Measurements from ENCODE around the gene LRMDA. TPM values are rescaled to one million over a fixed set of nuclear protein-coding genes. Genes with fewer than 3 reads are reported as not detected.

The LRMDA gene
- total RNA-seq, 4 donors from 2014 or later, result 0.76 to 6.4 (median 1.3) TPM

DNA sequence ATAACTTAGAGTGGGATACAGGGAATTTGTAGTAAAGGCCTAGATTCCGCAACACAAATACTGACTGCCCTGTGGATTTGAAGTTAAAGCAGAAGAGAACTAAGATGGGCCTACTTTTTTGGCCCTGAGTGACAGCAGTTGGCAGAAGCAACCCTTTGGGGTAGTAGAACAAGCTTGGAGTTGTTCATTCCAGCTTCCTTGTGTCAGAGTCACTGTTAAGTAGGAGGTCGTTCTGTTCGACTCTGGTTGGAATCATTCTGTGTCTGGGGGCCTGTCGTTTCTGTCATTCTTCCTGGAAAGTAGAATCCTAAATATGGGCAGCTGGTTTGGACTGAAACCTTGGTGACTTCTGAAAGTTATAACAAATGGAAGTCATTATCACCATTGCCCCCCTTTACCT, 865.9 kb downstream of the LRMDA start:
- no peak for DNase-seq (ENCODE audit: low spot score in 2 of 2)
- 69 to 83% methylated on average over 4 of the region's 4 CpGs for WGBS, 2 donors
- intact Hi-C loops (cut with DNase I; ENCODE audit: low total_unique reads), result no loop called here
- TF ChIP-seq, protein P1, sequence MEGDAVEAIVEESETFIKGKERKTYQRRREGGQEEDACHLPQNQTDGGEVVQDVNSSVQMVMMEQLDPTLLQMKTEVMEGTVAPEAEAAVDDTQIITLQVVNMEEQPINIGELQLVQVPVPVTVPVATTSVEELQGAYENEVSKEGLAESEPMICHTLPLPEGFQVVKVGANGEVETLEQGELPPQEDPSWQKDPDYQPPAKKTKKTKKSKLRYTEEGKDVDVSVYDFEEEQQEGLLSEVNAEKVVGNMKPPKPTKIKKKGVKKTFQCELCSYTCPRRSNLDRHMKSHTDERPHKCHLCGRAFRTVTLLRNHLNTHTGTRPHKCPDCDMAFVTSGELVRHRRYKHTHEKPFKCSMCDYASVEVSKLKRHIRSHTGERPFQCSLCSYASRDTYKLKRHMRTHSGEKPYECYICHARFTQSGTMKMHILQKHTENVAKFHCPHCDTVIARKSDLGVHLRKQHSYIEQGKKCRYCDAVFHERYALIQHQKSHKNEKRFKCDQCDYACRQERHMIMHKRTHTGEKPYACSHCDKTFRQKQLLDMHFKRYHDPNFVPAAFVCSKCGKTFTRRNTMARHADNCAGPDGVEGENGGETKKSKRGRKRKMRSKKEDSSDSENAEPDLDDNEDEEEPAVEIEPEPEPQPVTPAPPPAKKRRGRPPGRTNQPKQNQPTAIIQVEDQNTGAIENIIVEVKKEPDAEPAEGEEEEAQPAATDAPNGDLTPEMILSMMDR (IDR thresholded peaks at IDR 0.05), result no peak
- no peak for TF ChIP-seq POLR2A (IDR thresholded peaks at IDR 0.05)
- no peak overlapping the region for H3K4me3 ChIP-seq (ENCODE audit: low read depth, poor library complexity, severe bottlenecking)

DNA sequence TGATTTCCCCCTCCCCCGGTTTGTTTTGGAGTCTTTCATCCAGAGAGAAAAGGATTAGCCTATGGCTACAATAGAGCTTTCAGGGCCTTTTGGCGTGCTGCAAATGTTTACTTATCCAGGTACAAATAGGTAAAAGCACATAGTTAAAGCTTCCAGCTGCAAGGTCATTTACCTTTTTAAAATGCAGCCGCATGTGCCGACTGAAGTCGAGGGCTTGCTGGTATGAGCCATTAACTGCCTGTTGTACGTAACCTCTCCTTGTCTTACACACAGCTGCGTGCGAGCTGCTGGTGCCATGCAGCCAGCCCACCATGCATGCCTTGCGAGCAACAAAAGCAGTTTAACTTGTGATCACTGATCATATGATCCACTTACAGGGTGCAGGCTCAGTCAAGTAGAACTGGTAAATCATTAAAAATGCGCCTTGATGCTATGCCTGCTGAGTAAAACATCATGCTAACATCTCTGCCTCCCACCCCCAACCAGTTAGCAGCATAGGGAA, 866.4 kb downstream of the LRMDA start:
- TF ChIP-seq POLR2A (IDR thresholded peaks at IDR 0.05), result no peak
- TF ChIP-seq, protein P1 (IDR thresholded peaks at IDR 0.05), result no peak
- intact Hi-C loops (cut with DNase I; ENCODE audit: low total_unique reads), result no loop called here
- no peak overlapping the region for H3K4me3 ChIP-seq (ENCODE audit: low read depth, poor library complexity, severe bottlenecking)
- no peak for DNase-seq (ENCODE audit: low spot score in 2 of 2)
- WGBS, 2 donors, result 79 to 97% methylated on average over 10 of the region's 10 CpGs

DNA sequence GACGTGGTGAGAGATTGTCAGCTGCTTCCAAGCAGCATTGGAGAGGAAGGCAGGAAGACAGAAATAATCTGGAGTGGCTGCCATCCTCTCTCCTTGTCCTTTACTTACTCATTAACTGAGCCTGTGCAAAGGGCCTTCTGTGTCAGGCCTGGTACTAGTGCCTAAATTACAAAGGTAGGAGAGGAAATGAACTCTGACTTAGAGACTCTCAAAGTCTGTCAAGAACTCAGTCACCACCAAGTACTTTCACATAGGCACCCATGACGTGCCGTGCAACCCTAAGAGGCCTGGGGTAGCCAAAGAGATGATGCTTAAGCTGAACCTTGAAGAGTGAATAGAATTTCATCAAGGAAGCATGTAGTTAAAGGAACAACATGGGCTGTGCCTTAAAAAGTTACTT, 866.9 kb downstream of the LRMDA start:
- TF ChIP-seq, protein P1 (IDR thresholded peaks at IDR 0.05), result no peak
- no peak for TF ChIP-seq POLR2A (IDR thresholded peaks at IDR 0.05)
- 93% methylated on average over 3 of the region's 3 CpGs for WGBS, 2 donors
- intact Hi-C loops (cut with DNase I; ENCODE audit: low total_unique reads), result no loop called here
- no peak overlapping the region for H3K4me3 ChIP-seq (ENCODE audit: low read depth, poor library complexity, severe bottlenecking)
- DNase-seq (ENCODE audit: low spot score in 2 of 2), result no peak

DNA sequence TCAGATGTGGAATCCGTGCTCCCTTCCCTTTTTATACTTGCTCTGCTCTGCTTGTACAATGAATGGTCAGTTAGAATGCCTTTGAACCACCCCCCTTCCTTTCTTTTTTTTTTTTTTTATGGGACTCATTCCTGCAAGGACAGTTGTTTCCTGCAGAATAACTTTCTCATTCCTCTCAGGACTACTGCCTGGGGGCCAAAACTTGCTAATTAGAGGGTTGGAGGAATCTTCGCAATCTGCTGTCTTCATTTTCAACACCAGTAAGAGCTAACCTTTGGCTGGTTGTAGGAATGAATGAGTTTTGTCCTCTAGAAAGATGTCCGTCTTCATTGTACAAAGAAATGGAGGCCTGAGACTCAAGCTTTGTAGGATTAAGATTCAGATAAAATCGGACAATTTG, 868.1 kb downstream of the LRMDA start:
- H3K4me3 ChIP-seq (ENCODE audit: low read depth, poor library complexity, severe bottlenecking), result no peak overlapping the region
- 82 to 89% methylated on average over 4 of the region's 4 CpGs for WGBS, 2 donors
- no peak for TF ChIP-seq POLR2A (IDR thresholded peaks at IDR 0.05)
- TF ChIP-seq, protein P1 (IDR thresholded peaks at IDR 0.05), result no peak
- DNase-seq (ENCODE audit: low spot score in 2 of 2), result no peak
- intact Hi-C loops (cut with DNase I; ENCODE audit: low total_unique reads), result no loop called here

DNA sequence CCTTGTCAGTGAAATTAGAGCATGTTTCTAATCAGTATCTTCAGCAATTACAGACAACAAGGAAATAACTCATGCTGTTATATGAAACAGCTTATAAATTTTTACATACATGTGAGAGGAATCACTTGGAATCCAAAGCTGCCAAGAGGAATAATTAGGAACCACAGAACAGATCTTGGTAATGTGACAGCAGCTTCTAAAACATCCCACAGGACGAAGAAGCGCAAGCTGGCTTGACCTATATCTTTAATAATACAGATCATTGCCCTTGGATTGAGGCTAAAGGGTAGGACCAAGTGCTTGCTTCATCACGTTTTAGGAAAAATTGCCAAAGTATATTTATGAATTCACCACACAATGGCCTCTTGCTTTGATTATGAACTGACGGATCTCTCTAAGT, 869.8 kb downstream of the LRMDA start:
- WGBS, 2 donors, result 44 to 59% methylated on average over 4 of the region's 4 CpGs
- TF ChIP-seq POLR2A (IDR thresholded peaks at IDR 0.05), result no peak
- TF ChIP-seq, protein P1 (IDR thresholded peaks at IDR 0.05), result no peak
- H3K4me3 ChIP-seq (ENCODE audit: low read depth, poor library complexity, severe bottlenecking), result no peak overlapping the region
- no peak for DNase-seq (ENCODE audit: low spot score in 2 of 2)
- intact Hi-C loops (cut with DNase I; ENCODE audit: low total_unique reads), result no loop called here

DNA sequence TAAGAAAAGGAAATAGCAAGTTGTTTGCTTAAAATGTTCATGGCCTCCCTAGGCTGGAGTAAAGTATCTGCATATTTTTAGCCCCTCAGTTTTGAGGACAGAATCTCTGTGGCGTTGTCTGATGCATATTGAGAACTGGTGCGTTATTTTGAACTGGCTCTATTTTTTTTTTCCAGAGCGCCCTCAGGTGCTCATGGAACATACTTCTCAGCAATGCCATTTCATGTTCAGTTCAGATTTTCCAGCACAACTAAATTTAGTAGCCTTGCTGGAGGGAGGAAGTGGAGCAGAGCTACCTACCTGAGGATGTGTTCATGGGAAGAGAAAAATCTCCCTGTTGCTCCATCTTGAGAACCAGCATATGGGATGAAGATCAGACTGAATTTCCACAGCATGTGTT, 870.5 kb downstream of the LRMDA start:
- TF ChIP-seq POLR2A (IDR thresholded peaks at IDR 0.05), result no peak
- TF ChIP-seq, protein P1 (IDR thresholded peaks at IDR 0.05), result no peak
- DNase-seq (ENCODE audit: low spot score in 2 of 2), result no peak
- H3K4me3 ChIP-seq (ENCODE audit: low read depth, poor library complexity, severe bottlenecking), result no peak overlapping the region
- 58 to 60% methylated on average over 3 of the region's 3 CpGs for WGBS, 2 donors
- intact Hi-C loops (cut with DNase I; ENCODE audit: low total_unique reads), result no loop called here
